ENCODE data around the gene CCDC172.

The CCDC172 gene

GRCh38 chr10:116325987-116326386, 1.7 kb downstream of the CCDC172 start:
- ChIA-PET POLR2A (ENCODE audit: low non-redundant PET) (no interaction called here), CTCF (interaction anchor here (0.7 kb wide), 1 partner anchor 184 kb away, joined by 3 read pairs; no protein-coding TSS in a partner anchor)
- DNase-seq (ENCODE audit: low spot score): no peak
- H3K27ac ChIP-seq: no peak overlapping the region
- no peak for TF ChIP-seq CTCF (conservative IDR thresholded peaks at IDR 0.05; ENCODE audit: low read depth)

GRCh38 chr10:116329153-116329552, 4.9 kb downstream of the CCDC172 start:
- ChIA-PET CTCF (no interaction called here), POLR2A (ENCODE audit: low non-redundant PET) (no interaction called here)
- no peak for TF ChIP-seq CTCF (conservative IDR thresholded peaks at IDR 0.05; ENCODE audit: low read depth)
- H3K27ac ChIP-seq: no peak overlapping the region
- DNase-seq (ENCODE audit: low spot score): no peak

GRCh38 chr10:116331815-116332214, 7.6 kb downstream of the CCDC172 start:
- TF ChIP-seq CTCF (conservative IDR thresholded peaks at IDR 0.05; ENCODE audit: low read depth): no peak

GRCh38 chr10:116336866-116337265, 12.6 kb downstream of the CCDC172 start:
- POLR2A ChIA-PET (ENCODE audit: low non-redundant PET): no interaction called here
- CTCF ChIA-PET: interaction anchor here (0.6 to 0.8 kb wide), 3 partner anchors 33 to 244 kb away, joined by 3 to 4 read pairs (median 3); no protein-coding TSS in a partner anchor
- TF ChIP-seq CTCF (conservative IDR thresholded peaks at IDR 0.05; ENCODE audit: low read depth): no peak
- H3K27ac ChIP-seq: no peak overlapping the region
- no peak for DNase-seq (ENCODE audit: low spot score)

More at GRCh38 chr10:116331815-116332214, 7.6 kb downstream of the CCDC172 start:
- no peak overlapping the region for H3K27ac ChIP-seq
- ChIA-PET POLR2A (ENCODE audit: low non-redundant PET) (no interaction called here), CTCF (no interaction called here)
- no peak for DNase-seq (ENCODE audit: low spot score)

- no peak for TF ChIP-seq CTCF (conservative IDR thresholded peaks at IDR 0.05; ENCODE audit: low read depth)
- ChIA-PET CTCF (interaction anchor here (0.6 kb wide), 1 partner anchor 78 kb away, joined by 3 read pairs; no protein-coding TSS in a partner anchor), POLR2A (ENCODE audit: low non-redundant PET) (no interaction called here)
- no peak overlapping the region for H3K27ac ChIP-seq
- no peak for DNase-seq (ENCODE audit: low spot score)
These were observed 27.9 kb downstream of the CCDC172 start for GRCh38 chr10:116352125-116352524.

GRCh38 chr10:116353817-116354216, 29.6 kb downstream of the CCDC172 start:
- TF ChIP-seq CTCF (conservative IDR thresholded peaks at IDR 0.05; ENCODE audit: low read depth): no peak
- ChIA-PET POLR2A (ENCODE audit: low non-redundant PET) (no interaction called here), CTCF (no interaction called here)
- peak; percentile 64 for DNase-seq (ENCODE audit: low spot score)
- H3K27ac ChIP-seq: no peak overlapping the region

- no peak for TF ChIP-seq CTCF (conservative IDR thresholded peaks at IDR 0.05; ENCODE audit: low read depth)
- CTCF ChIA-PET: no interaction called here
These were observed 31.1 kb downstream of the CCDC172 start for GRCh38 chr10:116355341-116355740.

More at GRCh38 chr10:116355341-116355740, 31.1 kb downstream of the CCDC172 start:
- no peak for DNase-seq (ENCODE audit: low spot score)
- POLR2A ChIA-PET (ENCODE audit: low non-redundant PET): no interaction called here
- H3K27ac ChIP-seq: no peak overlapping the region
